ENCODE measurements around the gene NT5DC4.

- no peak for TF ChIP-seq CTCF (conservative IDR thresholded peaks at IDR 0.05; ENCODE audit: low read depth, low read length)
- no peak for TF ChIP-seq EZH2phosphoT487 (IDR thresholded peaks at IDR 0.05; ENCODE audit: borderline replicate concordance, low read length)
- no peak for TF ChIP-seq EZH2 (IDR thresholded peaks at IDR 0.05; ENCODE audit: low read length, unreplicated experiment)
These were observed 52.7 kb downstream of the NT5DC4 start for GRCh38 chr2:112773556-112773955.

Measured in PC-3 (cell line).